Measurements from ENCODE around the gene IL27RA. TPM values are rescaled to one million over a fixed set of nuclear protein-coding genes. Genes with fewer than 3 reads are reported as not detected.

Gene IL27RA
- total and polyA plus RNA-seq, 2 of the 4 experiments (the other 2 are of a cell fraction) = 2.9 to 5.1 TPM

DNA sequence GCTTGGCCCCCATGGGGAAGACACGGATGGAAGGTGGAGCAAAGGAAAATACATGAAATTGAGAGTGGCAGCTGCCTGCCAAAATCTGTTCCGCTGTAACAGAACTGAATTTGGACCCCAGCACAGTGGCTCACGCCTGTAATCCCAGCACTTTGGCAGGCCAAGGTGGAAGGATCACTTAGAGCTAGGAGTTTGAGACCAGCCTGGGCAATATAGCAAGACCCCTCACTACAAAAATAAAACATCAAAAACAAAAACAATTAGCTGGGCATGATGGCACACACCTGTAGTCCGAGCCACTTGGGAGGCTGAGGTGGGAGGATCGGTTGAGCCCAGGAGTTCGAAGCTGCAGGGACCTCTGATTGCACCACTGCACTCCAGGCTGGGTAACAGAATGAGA is 20.9 kb downstream of the IL27RA start:
- no peak overlapping the region for H4K8ac ChIP-seq (ENCODE audit: low read depth in 2 of 2, low read length in 2 of 2)
- no peaks in the 10 kb centered on the region for H3K79me1 ChIP-seq (ENCODE audit: low read depth in 1 of 2, low read length in 2 of 2)
- CTCF ChIA-PET = interaction anchor here (0.5 kb wide), 1 partner anchor 91 kb away, joined by 3 read pairs; no protein-coding TSS in a partner anchor
- H3K4ac ChIP-seq (ENCODE audit: low read depth, low read length) = no peak overlapping the region
- H2BK5ac ChIP-seq (ENCODE audit: low read depth, low read length, poor library complexity, severe bottlenecking) = no peak overlapping the region
- H3K14ac ChIP-seq (replicated peaks; ENCODE audit: low read depth, low read length) = no peak overlapping the region
- no peak overlapping the region for H4K91ac ChIP-seq (ENCODE audit: insufficient read depth, low read depth, low read length)
- no peak overlapping the region for H2BK20ac ChIP-seq (ENCODE audit: low read depth, low read length)
- H2BK15ac ChIP-seq (ENCODE audit: low read depth, low read length) = no peak overlapping the region
- 87% methylated on average over 3 of the region's 6 CpGs; no CpG with 5 or more reads in 1 of the 2 experiments for WGBS, 2 experiments (ENCODE audit: extremely low coverage in 2 of 2, insufficient read length in 1 of 2)
- H3K56ac ChIP-seq (ENCODE audit: extremely low read depth, insufficient read depth, low read length) = no peak overlapping the region
- dilution Hi-C loops (cut with HindIII; ENCODE audit: low sequenced_read_pairs, unreplicated experiment) = no loop called here
- H3K23ac ChIP-seq (ENCODE audit: low read depth, low read length) = no peak overlapping the region
- H3K9me3 ChIP-seq (ENCODE audit: control insufficient read depth, insufficient read depth, low read length) = peaks cover 2% of the 10 kb centered on the region; the same call in 1 of the 2 replicates
- no peak overlapping the region for H3K4me3 ChIP-seq (ENCODE audit: insufficient read depth, low read depth, low read length)
- intact Hi-C loops (cut with micrococcal nuclease) = no loop called here
- no peaks in the 10 kb centered on the region for H3K9me1 ChIP-seq (ENCODE audit: insufficient read depth, low read length)
- H3K4me1 ChIP-seq (ENCODE audit: control insufficient read depth, insufficient read depth, low read length) = no peaks in the 10 kb centered on the region
- no peak overlapping the region for H4K5ac ChIP-seq (ENCODE audit: low read depth, low read length)
- in situ Hi-C loops (cut with MboI; ENCODE audit: low sequenced_read_pairs) = no loop called here
- H2AK5ac ChIP-seq (ENCODE audit: low read depth, low read length) = no peak overlapping the region
- no peak overlapping the region for H2AK9ac ChIP-seq (replicated peaks; ENCODE audit: low read depth, low read length, poor library complexity)
- ATAC-seq (ENCODE audit: low read depth) = no peak
- no peak for DNase-seq
- POLR2A ChIA-PET (ENCODE audit: unreplicated experiment) = no interaction called here
- H3K18ac ChIP-seq (ENCODE audit: low read depth, low read length) = no peak overlapping the region
- BruUV-seq (replicated peaks) = no TSS peak
- H3K27me3 ChIP-seq (ENCODE audit: control insufficient read depth, insufficient read depth, low read length) = peaks cover 13% of the 10 kb centered on the region; the same call in 1 of the 2 replicates
- H3K4me2 ChIP-seq (ENCODE audit: low read depth, low read length) = no peak overlapping the region
- no peaks in the 10 kb centered on the region for H3K36me3 ChIP-seq (ENCODE audit: control insufficient read depth, insufficient read depth, low read length)
- no peak for TF ChIP-seq CEBPB (IDR thresholded peaks at IDR 0.05; ENCODE audit: low read depth, low read length)
- no peak for TF ChIP-seq MAZ (IDR thresholded peaks at IDR 0.05; ENCODE audit: borderline replicate concordance, low read depth, low read length)
- TF ChIP-seq, protein P1, sequence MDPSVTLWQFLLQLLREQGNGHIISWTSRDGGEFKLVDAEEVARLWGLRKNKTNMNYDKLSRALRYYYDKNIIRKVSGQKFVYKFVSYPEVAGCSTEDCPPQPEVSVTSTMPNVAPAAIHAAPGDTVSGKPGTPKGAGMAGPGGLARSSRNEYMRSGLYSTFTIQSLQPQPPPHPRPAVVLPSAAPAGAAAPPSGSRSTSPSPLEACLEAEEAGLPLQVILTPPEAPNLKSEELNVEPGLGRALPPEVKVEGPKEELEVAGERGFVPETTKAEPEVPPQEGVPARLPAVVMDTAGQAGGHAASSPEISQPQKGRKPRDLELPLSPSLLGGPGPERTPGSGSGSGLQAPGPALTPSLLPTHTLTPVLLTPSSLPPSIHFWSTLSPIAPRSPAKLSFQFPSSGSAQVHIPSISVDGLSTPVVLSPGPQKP (IDR thresholded peaks at IDR 0.05; ENCODE audit: borderline replicate concordance, low read depth, low read length) = no peak
- TF ChIP-seq, protein P2, sequence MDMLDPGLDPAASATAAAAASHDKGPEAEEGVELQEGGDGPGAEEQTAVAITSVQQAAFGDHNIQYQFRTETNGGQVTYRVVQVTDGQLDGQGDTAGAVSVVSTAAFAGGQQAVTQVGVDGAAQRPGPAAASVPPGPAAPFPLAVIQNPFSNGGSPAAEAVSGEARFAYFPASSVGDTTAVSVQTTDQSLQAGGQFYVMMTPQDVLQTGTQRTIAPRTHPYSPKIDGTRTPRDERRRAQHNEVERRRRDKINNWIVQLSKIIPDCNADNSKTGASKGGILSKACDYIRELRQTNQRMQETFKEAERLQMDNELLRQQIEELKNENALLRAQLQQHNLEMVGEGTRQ (IDR thresholded peaks at IDR 0.05; ENCODE audit: low read depth, low read length) = no peak
- no peak for TF ChIP-seq CHD1 (IDR thresholded peaks at IDR 0.05; ENCODE audit: low read depth, low read length)
- TF ChIP-seq RAD21 (IDR thresholded peaks at IDR 0.05; ENCODE audit: low read length) = no peak
- TF ChIP-seq SMC3 (IDR thresholded peaks at IDR 0.05; ENCODE audit: low read depth, low read length) = no peak
- no peak for TF ChIP-seq RCOR1 (IDR thresholded peaks at IDR 0.05; ENCODE audit: insufficient replicate concordance, low read length)
- TF ChIP-seq FOS (IDR thresholded peaks at IDR 0.05; ENCODE audit: low read depth, low read length) = no peak
- no peak for TF ChIP-seq NFE2L2 (IDR thresholded peaks at IDR 0.05; ENCODE audit: low read depth, low read length)
- H2BK120ac ChIP-seq (ENCODE audit: low read depth, low read length) = no peak overlapping the region
- no peaks in the 10 kb centered on the region for H4K20me1 ChIP-seq (ENCODE audit: insufficient read depth, low read length)
- H3K9ac ChIP-seq (ENCODE audit: low read depth, low read length) = no peak overlapping the region
- no peak overlapping the region for H3K27ac ChIP-seq (ENCODE audit: insufficient read depth, low read length)
- H2AFZ ChIP-seq (replicated peaks; ENCODE audit: low read length, poor library complexity) = no peak overlapping the region

Measured in IMR-90 (cell line).